Measurements from ENCODE around the gene GBA3. TPM values are rescaled to one million over a fixed set of nuclear protein-coding genes. Genes with fewer than 3 reads are reported as not detected.

Gene GBA3
- not detected for total RNA-seq

DNA sequence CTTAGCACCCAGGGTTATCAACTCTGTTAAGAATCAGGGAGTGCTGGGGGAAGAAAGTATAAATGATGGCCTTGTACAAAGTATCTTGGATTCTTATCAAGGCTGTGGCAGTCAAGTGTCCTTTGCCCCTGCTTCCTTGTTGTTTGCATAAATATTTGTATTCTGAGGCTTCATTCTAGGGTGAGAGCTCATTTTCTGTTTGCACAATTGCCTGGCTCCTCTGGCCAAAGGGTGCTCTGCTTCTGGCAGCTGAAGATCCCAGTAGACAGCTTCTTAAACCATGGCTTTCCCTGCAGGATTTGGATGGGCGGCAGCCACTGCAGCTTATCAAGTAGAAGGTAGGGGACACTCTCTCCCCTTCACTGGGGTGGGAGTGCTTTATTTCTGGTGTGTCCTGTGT, at the start of gene GBA3:
TSS of gene GBA3 (plus strand) at position 202 of the 400 bp plus-strand sequence.
- no peaks in the 10 kb centered on the region for H3K4me1 Mint-ChIP-seq
- H3K27me3 Mint-ChIP-seq = no peaks in the 10 kb centered on the region
- H3K9me3 Mint-ChIP-seq = peaks cover 4% of the 10 kb centered on the region
- H3K27ac Mint-ChIP-seq = no peak within 1 kb of the TSS
- no peak for ATAC-seq (replicated peaks)
- no peak within 1 kb of the TSS for H3K4me3 Mint-ChIP-seq
- H3K36me3 Mint-ChIP-seq (ENCODE audit: low read depth) = no peaks in the 10 kb centered on the region

DNA sequence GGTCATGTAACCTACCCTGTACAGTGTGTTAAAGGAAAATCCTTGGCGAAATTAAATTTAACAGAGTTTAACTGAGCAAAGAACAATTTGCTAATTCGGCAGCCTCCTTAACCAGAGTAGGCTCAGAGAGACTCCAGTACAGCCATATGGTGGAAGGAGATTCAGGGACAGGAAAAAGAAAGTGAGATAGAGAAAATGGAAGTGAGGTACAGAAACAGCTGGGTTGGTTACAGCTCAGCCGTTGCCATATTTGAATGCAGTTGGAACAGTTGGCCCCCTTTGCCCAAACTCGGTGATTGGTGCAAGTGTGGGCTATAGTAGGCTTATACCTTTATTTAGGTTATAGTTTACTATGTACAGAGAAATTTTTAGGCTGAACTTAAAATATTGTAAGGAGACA, 48.8 kb upstream of the GBA3 start:
- no peak for ATAC-seq (replicated peaks)
- peaks cover 13% of the 10 kb centered on the region for H3K9me3 Mint-ChIP-seq
- no peaks in the 10 kb centered on the region for H3K36me3 Mint-ChIP-seq (ENCODE audit: low read depth)
- H3K4me3 Mint-ChIP-seq = no peak overlapping the region
- no peaks in the 10 kb centered on the region for H3K4me1 Mint-ChIP-seq
- no peak overlapping the region for H3K27ac Mint-ChIP-seq
- H3K27me3 Mint-ChIP-seq = no peaks in the 10 kb centered on the region

DNA sequence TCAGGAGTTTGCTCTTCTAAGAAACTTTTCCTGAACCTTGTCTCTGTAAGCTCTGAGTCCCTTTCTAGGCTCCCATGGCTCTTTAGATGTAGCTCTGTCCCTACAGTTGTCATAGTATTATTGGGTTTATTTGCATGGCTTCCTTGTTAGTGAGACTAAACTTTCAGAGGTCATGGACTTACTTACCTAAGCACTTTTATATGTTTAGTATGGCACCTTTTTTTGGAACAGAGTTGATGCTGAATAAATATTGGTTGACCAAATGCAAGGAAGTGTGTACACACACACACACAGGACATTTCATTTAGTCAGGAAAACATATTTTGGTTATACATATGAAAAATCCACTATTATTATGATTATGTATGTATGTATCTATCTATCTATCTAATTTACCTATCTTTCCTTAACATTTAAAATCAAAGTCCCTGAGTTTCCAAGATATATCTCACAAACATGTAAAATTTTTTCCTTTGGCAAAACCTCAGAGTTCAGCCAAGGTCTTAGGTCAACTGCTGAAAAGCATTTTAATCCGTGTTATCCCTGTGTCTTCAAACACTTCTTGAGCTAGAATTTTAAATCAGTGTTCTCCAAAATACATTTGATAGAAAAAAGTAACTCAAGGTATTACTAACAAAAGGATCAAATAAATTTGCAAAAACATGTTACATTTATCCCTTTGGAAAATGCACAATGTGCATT, 47.1 kb upstream of the GBA3 start:
- Mint-ChIP-seq H3K27ac (no peak overlapping the region), H3K9me3 (peaks cover 7% of the 10 kb centered on the region), H3K36me3 (ENCODE audit: low read depth) (no peaks in the 10 kb centered on the region), H3K4me3 (no peak overlapping the region), H3K4me1 (no peaks in the 10 kb centered on the region), H3K27me3 (no peaks in the 10 kb centered on the region)
- no peak for ATAC-seq (replicated peaks)

DNA sequence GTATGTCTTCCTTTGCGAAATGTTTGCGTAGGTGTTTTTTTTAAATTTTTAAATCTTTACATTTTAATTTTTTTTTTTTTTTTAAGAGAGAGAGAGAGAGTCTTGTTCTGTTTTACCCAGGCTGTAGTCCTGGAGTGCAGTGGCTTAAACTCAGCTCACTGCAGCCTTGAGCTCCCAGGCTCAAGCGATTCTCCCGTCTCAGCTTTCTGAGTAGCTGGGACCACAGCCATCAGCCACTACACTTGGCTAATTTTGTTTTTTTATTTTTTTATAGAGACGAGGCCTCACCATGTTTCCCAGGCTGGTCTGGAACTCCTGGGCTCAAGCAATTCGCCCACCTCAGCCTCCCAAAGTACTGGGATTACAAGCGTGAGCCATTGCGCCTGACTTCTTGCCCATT, 43.7 kb upstream of the GBA3 start:
- ATAC-seq (replicated peaks) = no peak
- Mint-ChIP-seq H3K4me3 (no peak overlapping the region), H3K27me3 (no peaks in the 10 kb centered on the region), H3K27ac (no peak overlapping the region), H3K36me3 (ENCODE audit: low read depth) (no peaks in the 10 kb centered on the region), H3K9me3 (no peaks in the 10 kb centered on the region), H3K4me1 (no peaks in the 10 kb centered on the region)

DNA sequence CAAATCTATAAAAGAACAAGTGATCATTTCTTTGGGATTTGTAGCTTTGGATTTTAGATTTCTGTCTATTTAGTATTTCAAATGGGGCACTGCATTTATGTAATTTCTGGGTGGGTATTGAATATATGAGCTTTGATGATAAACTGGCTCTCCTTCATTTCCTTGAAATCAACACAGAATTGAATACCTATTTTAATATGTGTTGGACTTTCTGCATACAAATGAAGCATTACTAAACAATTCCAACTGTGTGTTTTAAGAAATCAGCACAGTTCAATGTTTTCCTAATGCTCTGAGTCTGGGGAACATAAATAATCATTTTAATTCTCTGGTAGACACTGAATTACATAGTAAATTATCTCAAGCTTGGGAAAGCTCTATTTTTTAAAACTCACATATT, 42.0 kb upstream of the GBA3 start:
- H3K9me3 Mint-ChIP-seq = no peaks in the 10 kb centered on the region
- no peak for ATAC-seq (replicated peaks)
- no peaks in the 10 kb centered on the region for H3K27me3 Mint-ChIP-seq
- no peaks in the 10 kb centered on the region for H3K36me3 Mint-ChIP-seq (ENCODE audit: low read depth)
- H3K4me1 Mint-ChIP-seq = no peaks in the 10 kb centered on the region
- no peak overlapping the region for H3K27ac Mint-ChIP-seq
- H3K4me3 Mint-ChIP-seq = no peak overlapping the region

DNA sequence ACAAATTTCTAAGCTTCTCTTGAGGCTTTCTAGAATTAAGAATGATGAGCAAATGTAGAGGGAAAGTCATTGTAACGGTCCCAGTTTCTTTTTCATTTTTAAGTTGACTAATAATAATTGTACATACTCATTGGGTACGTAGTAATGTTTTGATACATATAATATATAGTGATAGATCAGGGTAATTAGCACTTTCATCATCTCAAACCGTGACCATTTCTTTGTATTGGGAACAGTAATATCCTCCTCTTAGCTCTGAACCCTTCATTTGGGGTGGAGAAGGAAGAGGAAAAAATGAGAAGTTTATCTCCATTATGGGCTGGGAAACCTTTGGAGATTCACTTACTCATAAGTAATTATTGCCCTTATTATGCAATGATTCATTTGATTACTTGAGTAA, 39.0 kb upstream of the GBA3 start:
- Mint-ChIP-seq H3K9me3 (no peaks in the 10 kb centered on the region), H3K4me3 (no peak overlapping the region), H3K36me3 (ENCODE audit: low read depth) (no peaks in the 10 kb centered on the region), H3K4me1 (no peaks in the 10 kb centered on the region), H3K27ac (no peak overlapping the region), H3K27me3 (no peaks in the 10 kb centered on the region)
- no peak for ATAC-seq (replicated peaks)

DNA sequence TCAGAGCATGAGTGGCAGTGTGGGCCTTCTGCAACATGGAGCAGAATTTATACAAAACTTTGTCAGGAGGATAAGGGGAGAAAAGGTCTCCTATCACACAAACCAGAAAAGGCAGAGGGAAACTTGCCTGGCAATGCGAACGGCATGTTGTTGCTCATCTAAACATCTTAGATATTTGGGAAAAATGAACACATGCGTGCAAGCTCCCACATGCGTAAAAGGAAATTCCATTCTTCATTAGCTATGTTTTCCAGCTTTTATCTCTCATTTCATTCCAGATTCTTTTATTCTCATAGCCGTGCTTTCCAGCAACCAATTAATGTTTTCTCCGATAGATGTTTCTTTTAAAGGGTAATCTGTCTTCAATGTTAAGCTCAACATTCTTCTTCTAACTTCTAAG, 31.3 kb upstream of the GBA3 start:
- no peak for ATAC-seq (replicated peaks)
- H3K27me3 Mint-ChIP-seq = no peaks in the 10 kb centered on the region
- no peak overlapping the region for H3K4me3 Mint-ChIP-seq
- no peaks in the 10 kb centered on the region for H3K36me3 Mint-ChIP-seq (ENCODE audit: low read depth)
- H3K4me1 Mint-ChIP-seq = no peaks in the 10 kb centered on the region
- peaks cover 4% of the 10 kb centered on the region for H3K9me3 Mint-ChIP-seq
- H3K27ac Mint-ChIP-seq = no peak overlapping the region

DNA sequence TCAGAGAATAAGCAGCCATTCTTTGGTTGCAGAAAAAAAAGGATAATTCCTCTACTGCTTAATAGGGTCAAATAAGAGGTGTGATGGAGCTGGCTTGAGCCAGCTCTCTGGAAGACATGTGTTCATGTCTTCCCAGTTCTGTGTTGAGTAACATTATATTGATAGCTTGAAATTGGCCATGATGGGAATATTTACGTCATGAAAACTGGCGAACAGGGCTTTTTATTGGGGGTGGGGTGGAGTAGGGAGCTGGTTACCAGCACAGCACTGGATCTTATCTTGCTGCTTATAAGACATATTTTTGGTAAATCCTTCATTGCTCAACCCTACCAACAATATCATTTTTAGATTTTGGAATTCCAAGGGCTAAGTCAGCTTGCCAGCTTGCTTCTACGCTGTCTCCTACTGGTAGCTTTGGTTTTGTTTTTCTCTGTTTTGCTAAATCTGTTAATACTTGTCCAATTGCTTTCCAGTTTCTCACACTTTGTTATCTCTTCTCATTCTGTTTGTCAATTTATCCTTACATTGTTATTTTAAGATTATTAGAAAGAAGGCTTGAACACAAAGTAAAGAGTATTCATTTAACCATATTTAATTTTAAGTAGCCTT, 25.3 kb upstream of the GBA3 start:
- Mint-ChIP-seq H3K27me3 (no peaks in the 10 kb centered on the region), H3K4me3 (no peak overlapping the region), H3K4me1 (no peaks in the 10 kb centered on the region), H3K27ac (no peak overlapping the region), H3K9me3 (peaks cover 3% of the 10 kb centered on the region), H3K36me3 (ENCODE audit: low read depth) (no peaks in the 10 kb centered on the region)
- ATAC-seq (replicated peaks) = no peak

DNA sequence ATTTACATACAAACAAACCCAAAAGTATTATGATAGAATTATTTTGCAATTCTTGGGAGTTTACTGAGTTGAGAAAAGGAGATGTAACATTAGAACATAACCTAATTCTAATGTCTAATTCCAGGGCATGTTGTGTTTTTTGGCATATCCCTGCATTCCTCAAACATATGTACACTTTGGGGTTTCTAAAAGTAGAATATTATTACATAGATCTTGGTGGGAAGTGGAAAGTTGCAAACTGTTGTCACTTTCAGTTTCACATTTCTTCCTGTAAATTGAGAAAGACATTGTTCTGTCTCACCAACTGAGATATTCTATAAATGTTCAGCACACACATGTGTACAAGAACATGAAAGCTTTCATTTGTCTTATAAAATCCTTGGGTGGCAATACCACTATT, 24.4 kb upstream of the GBA3 start:
- no peaks in the 10 kb centered on the region for H3K4me1 Mint-ChIP-seq
- no peak overlapping the region for H3K27ac Mint-ChIP-seq
- no peak overlapping the region for H3K4me3 Mint-ChIP-seq
- ATAC-seq (replicated peaks) = no peak
- no peaks in the 10 kb centered on the region for H3K36me3 Mint-ChIP-seq (ENCODE audit: low read depth)
- H3K27me3 Mint-ChIP-seq = no peaks in the 10 kb centered on the region
- H3K9me3 Mint-ChIP-seq = peaks cover 3% of the 10 kb centered on the region

DNA sequence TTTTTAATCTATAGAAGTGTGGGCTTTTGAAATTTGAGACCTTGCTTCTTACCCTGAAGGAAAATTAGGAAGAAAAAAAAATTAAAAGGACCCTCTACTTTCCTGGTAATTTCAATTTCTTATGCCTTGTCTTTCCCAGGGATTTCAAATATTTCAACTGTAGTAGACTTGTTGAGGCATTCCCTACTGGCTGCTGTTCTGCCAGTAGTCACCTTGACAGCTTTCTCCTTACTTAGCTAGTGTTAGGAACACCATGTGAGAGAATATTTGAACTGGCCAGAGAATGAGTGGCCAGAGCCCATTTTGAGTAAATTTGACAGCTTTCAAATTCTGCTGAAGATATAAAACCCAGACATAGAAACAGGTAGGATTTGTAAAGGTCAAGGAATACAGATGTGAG, 24.0 kb upstream of the GBA3 start:
- Mint-ChIP-seq H3K27me3 (no peaks in the 10 kb centered on the region), H3K4me1 (no peaks in the 10 kb centered on the region), H3K4me3 (no peak overlapping the region), H3K9me3 (peaks cover 3% of the 10 kb centered on the region), H3K27ac (no peak overlapping the region), H3K36me3 (ENCODE audit: low read depth) (no peaks in the 10 kb centered on the region)
- no peak for ATAC-seq (replicated peaks)

DNA sequence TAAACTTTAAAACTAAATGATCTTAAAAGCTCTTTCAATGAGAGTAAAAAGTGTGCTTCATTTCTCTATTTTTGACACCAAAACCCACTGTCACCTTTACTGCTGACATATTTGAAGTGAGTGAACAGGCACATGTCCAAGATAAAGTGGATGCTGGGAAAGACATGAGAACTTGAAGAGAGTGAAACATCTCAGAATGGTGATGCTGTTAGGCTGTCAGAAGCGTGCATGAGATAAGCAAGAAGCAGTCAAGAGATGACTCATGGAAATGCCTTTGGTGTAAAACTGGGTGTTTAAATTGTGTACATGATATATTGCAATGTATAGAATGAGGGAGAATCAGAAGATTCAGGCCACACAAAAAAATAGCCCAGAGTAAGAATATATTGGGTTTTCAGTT, 21.8 kb upstream of the GBA3 start:
- H3K4me3 Mint-ChIP-seq = no peak overlapping the region
- ATAC-seq (replicated peaks) = no peak

DNA sequence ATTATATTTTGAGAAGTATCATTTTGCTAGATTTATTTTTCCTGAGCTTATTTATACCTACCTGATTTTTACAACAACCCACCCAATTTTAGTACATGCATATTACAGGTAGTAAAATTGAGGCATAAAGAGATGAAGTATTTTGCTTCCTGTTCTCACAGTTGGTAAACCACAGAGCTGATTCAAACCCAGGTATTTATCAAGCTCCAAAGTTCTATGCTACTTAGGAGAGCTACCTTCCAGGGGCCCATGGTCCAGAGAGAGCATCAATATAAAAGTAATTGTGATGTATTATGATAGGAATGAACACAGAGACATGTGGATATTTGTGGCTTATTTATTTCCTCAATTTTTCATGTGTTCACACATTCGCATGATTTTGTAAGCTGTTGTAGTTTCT, 20.2 kb upstream of the GBA3 start:
- no peaks in the 10 kb centered on the region for H3K4me1 Mint-ChIP-seq
- H3K4me3 Mint-ChIP-seq = no peak overlapping the region
- H3K9me3 Mint-ChIP-seq = peaks cover 3% of the 10 kb centered on the region
- no peaks in the 10 kb centered on the region for H3K36me3 Mint-ChIP-seq (ENCODE audit: low read depth)
- peaks cover 3% of the 10 kb centered on the region for H3K27me3 Mint-ChIP-seq
- no peak overlapping the region for H3K27ac Mint-ChIP-seq
- no peak for ATAC-seq (replicated peaks)

More for the DNA sequence above, 21.8 kb upstream of the GBA3 start:
- Mint-ChIP-seq H3K27ac (no peak overlapping the region), H3K36me3 (ENCODE audit: low read depth) (no peaks in the 10 kb centered on the region), H3K9me3 (peaks cover 3% of the 10 kb centered on the region), H3K27me3 (peaks cover 3% of the 10 kb centered on the region), H3K4me1 (no peaks in the 10 kb centered on the region)

DNA sequence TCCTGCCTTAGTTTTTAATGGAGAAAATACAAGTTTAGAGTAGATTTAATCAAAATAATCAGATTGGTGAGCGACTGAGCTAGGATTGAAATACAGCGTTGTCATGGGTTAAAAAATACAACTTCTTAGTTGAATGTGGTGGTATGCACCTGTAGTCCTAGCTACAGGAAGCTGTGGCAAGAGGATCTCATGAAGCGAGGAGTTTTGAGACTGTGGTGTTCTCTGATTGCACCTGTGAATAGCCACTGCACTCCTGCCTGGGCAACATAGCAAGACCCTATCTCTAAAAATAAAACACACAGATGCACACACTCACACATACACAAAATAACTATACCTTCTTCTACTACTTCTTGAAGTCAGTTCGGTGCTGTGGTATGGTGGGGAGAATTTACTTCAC, 19.8 kb upstream of the GBA3 start:
- no peak for ATAC-seq (replicated peaks)
- Mint-ChIP-seq H3K27ac (no peak overlapping the region), H3K4me3 (no peak overlapping the region), H3K9me3 (peaks cover 3% of the 10 kb centered on the region), H3K36me3 (ENCODE audit: low read depth) (no peaks in the 10 kb centered on the region), H3K4me1 (no peaks in the 10 kb centered on the region), H3K27me3 (peaks cover 3% of the 10 kb centered on the region)

DNA sequence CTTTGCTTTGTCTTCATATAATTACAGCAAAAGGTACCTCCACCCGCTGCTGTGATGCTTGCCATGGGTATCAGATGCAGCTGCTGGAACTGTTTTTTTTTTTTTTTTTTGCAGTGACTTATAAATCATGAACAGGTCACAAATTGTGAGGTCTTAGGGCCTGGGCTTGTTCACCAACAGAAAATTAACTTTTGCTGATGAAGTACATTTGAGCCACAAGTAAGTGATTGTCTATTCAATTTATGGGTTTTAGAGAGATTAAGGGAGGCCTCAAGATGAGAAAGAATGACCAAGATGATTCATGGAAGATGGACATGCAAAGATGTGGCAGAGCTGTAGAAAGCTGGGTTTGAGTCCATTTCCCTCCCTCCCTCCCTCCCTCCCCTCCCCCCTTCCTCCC, 18.0 kb upstream of the GBA3 start:
- no peaks in the 10 kb centered on the region for H3K36me3 Mint-ChIP-seq (ENCODE audit: low read depth)
- H3K9me3 Mint-ChIP-seq = peaks cover 3% of the 10 kb centered on the region
- H3K4me1 Mint-ChIP-seq = no peaks in the 10 kb centered on the region
- H3K27ac Mint-ChIP-seq = no peak overlapping the region
- peaks cover 3% of the 10 kb centered on the region for H3K27me3 Mint-ChIP-seq
- no peak overlapping the region for H3K4me3 Mint-ChIP-seq
- no peak for ATAC-seq (replicated peaks)

DNA sequence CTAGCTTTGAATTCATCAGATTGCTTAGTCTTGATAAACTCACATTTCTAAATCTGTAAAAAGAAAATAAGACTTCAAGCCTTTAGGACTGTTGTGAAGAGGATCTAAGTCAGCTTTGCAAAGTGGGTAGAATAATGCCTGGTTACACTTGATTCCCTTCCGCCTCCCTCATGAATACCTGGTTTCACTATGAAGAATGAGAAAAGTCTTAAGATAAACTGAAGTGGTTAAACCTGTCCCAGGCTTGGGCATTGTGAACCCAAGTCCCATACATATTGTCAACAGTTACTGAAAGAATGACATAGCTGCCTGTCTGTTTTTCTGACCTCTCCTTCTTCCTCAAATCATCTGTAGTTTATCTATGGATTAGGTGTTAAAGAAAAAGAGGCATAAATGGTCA, 16.7 kb upstream of the GBA3 start:
- H3K27me3 Mint-ChIP-seq = peaks cover 3% of the 10 kb centered on the region
- no peaks in the 10 kb centered on the region for H3K9me3 Mint-ChIP-seq
- no peaks in the 10 kb centered on the region for H3K36me3 Mint-ChIP-seq (ENCODE audit: low read depth)
- H3K4me1 Mint-ChIP-seq = no peaks in the 10 kb centered on the region
- ATAC-seq (replicated peaks) = no peak
- no peak overlapping the region for H3K27ac Mint-ChIP-seq
- no peak overlapping the region for H3K4me3 Mint-ChIP-seq

DNA sequence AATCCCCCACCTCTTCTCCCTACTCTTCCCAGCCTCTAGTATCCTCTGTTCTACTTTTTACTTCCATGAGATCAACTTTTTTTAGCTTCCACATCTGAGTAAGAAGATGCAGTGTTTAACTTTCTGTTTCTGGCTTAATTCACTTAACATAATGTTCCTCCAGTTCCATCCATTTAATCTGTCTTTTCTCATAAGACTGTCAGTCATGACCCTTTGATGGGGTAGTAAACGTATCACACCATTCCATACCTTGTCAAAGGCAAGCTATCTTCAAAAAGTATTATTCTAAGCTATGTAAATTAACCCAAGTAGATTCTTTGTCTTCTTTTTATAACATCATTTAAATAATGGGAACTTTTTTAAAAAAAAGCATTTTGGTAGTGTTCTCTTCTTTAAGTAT, 15.0 kb upstream of the GBA3 start:
- H3K27ac Mint-ChIP-seq = no peak overlapping the region
- no peaks in the 10 kb centered on the region for H3K9me3 Mint-ChIP-seq
- H3K36me3 Mint-ChIP-seq (ENCODE audit: low read depth) = no peaks in the 10 kb centered on the region
- peaks cover 3% of the 10 kb centered on the region for H3K27me3 Mint-ChIP-seq
- no peak for ATAC-seq (replicated peaks)
- no peak overlapping the region for H3K4me3 Mint-ChIP-seq
- no peaks in the 10 kb centered on the region for H3K4me1 Mint-ChIP-seq

Measured in activated T-helper 17 cell treated with anti-CD3 and anti-CD28 coated beads, Interleukin-2, amount 50 U/mL, for 72 hours (primary cell).